Endothelial cell (in vitro differentiated cells): Measurements from ENCODE around the gene MS4A18. TPM values are rescaled to one million over a fixed set of nuclear protein-coding genes. Genes with fewer than 3 reads are reported as not detected.

Source experiments
- DNase-seq: peaks from one replicate; pipeline ENCODE4 v3.0.0; 2021; ENCODE audit warnings: low spot score
- H3K27ac Mint-ChIP-seq: one replicate; pipeline ENCODE4 v1.8.0; 2021; ENCODE audit warnings: mixed read lengths, inconsistent platforms; ENCODE audit not compliant: unreplicated experiment
- H3K27me3 Mint-ChIP-seq: one replicate; pipeline ENCODE4 v1.8.0; 2021; ENCODE audit warnings: mild to moderate bottlenecking, moderate library complexity, mixed read lengths, inconsistent platforms; ENCODE audit not compliant: unreplicated experiment
- H3K36me3 Mint-ChIP-seq: one replicate; pipeline ENCODE4 v1.8.0; 2021; ENCODE audit warnings: mild to moderate bottlenecking, low read depth, mixed read lengths, inconsistent platforms; ENCODE audit not compliant: unreplicated experiment
- H3K4me1 Mint-ChIP-seq: one replicate; pipeline ENCODE4 v1.8.0; 2021; ENCODE audit warnings: mild to moderate bottlenecking, mixed read lengths, inconsistent platforms; ENCODE audit not compliant: unreplicated experiment
- H3K4me3 Mint-ChIP-seq: one replicate; pipeline ENCODE4 v1.8.0; 2021; ENCODE audit warnings: mild to moderate bottlenecking, mixed read lengths, inconsistent platforms; ENCODE audit not compliant: unreplicated experiment
- H3K9me3 Mint-ChIP-seq: one replicate; pipeline ENCODE4 v1.8.0; 2021; ENCODE audit warnings: mixed read lengths, inconsistent platforms; ENCODE audit not compliant: unreplicated experiment
- CTCF ChIP-seq: fragments of 200-600 bp; sonication (generic); IDR thresholded peaks from one replicate; pipeline ENCODE4 v1.5.0; 2021; ENCODE audit warnings: antibody characterized with exemption; ENCODE audit not compliant: unreplicated experiment
- total RNA-seq: library from RNA; stranded (reverse); fragmentation: NEBNext Ultra II Directional; extraction: Animal tissue kit (Norgen Biotek cat#: 25700); gene quantifications from one replicate; pipeline ENCODE4 v1.2.1, GENCODE V29; 2021; ENCODE audit not compliant: unreplicated experiment

The MS4A18 gene
- total RNA-seq, 1 donor from 2014 or later, result not detected

DNA sequence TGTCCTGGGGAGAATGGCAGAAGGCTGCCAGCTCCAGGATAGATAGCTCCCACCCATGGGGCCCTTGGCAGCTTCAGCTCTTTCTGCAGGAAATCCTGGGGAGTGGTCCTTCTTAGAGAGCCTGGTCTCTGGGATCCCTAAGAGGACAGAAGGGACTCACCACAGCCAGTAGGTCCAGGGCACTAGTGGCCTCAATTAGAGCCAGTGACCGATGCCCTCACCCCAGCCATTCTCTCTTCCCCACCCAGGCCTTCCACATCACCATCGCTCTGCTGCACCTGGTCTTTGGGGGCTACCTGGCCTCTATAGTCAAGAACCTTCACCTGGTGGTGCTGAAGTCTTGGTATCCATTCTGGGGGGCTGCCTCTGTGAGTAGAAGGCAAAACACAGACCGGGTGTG, 66.2 kb downstream of the MS4A18 start:
- DNase-seq, result no peak
- Mint-ChIP-seq H3K9me3 (peaks cover 13% of the 10 kb centered on the region), H3K27me3 (peaks cover 8% of the 10 kb centered on the region), H3K4me3 (no peak overlapping the region), H3K4me1 (no peaks in the 10 kb centered on the region), H3K27ac (no peak overlapping the region), H3K36me3 (peaks cover 17% of the 10 kb centered on the region)
- TF ChIP-seq CTCF, result no peak

GRCh38 chr11:60791153-60791933, 66.8 kb downstream of the MS4A18 start:
- Mint-ChIP-seq H3K27ac (no peak overlapping the region), H3K9me3 (peaks cover 13% of the 10 kb centered on the region), H3K4me1 (no peaks in the 10 kb centered on the region), H3K36me3 (peaks cover 17% of the 10 kb centered on the region), H3K4me3 (no peak overlapping the region), H3K27me3 (peaks cover 10% of the 10 kb centered on the region)
- TF ChIP-seq CTCF, result no peak
- no peak for DNase-seq

GRCh38 chr11:60792521-60792920, 68.0 kb downstream of the MS4A18 start:
- DNase-seq, result no peak
- peaks cover 17% of the 10 kb centered on the region for H3K36me3 Mint-ChIP-seq
- H3K4me1 Mint-ChIP-seq, result no peaks in the 10 kb centered on the region
- peaks cover 8% of the 10 kb centered on the region for H3K27me3 Mint-ChIP-seq
- TF ChIP-seq CTCF, result no peak
- H3K4me3 Mint-ChIP-seq, result no peak overlapping the region
- peaks cover 13% of the 10 kb centered on the region for H3K9me3 Mint-ChIP-seq
- H3K27ac Mint-ChIP-seq, result no peak overlapping the region

Other genes starting within 250 kb of the MS4A18 start
- gene MS4A12, start 231.9 kb upstream of the MS4A18 start, total RNA-seq, result not detected
- not detected for gene MS4A13, start 209.3 kb upstream of the MS4A18 start, total RNA-seq
- not detected for gene MS4A8, start 25.1 kb upstream of the MS4A18 start, total RNA-seq
- gene MS4A15, start 32.1 kb downstream of the MS4A18 start, total RNA-seq, result not detected
- gene MS4A10, start 60.6 kb downstream of the MS4A18 start, total RNA-seq, result not detected
- gene CCDC86, start 117.4 kb downstream of the MS4A18 start, total RNA-seq, result 15.5 TPM
- gene PTGDR2, start 131.2 kb downstream of the MS4A18 start, total RNA-seq, result not detected
- gene ZP1, start 142.8 kb downstream of the MS4A18 start, total RNA-seq, result not detected
- 163 TPM for gene PRPF19, start 181.9 kb downstream of the MS4A18 start, total RNA-seq
- gene TMEM109, start 189.4 kb downstream of the MS4A18 start, total RNA-seq, result 95.1 TPM
- 164 TPM for gene TMEM132A, start 199.7 kb downstream of the MS4A18 start, total RNA-seq
- 0.62 TPM for gene SLC15A3, start 227.5 kb downstream of the MS4A18 start, total RNA-seq
- gene CD6, start 247.0 kb downstream of the MS4A18 start, total RNA-seq, result 0.33 TPM